ENCODE measurements around the gene GSTT2. TPM values are rescaled to one million over a fixed set of nuclear protein-coding genes. Genes with fewer than 3 reads are reported as not detected.

GSTT2 gene
- total RNA-seq, 1 donor from 2014 or later, result not detected

DNA sequence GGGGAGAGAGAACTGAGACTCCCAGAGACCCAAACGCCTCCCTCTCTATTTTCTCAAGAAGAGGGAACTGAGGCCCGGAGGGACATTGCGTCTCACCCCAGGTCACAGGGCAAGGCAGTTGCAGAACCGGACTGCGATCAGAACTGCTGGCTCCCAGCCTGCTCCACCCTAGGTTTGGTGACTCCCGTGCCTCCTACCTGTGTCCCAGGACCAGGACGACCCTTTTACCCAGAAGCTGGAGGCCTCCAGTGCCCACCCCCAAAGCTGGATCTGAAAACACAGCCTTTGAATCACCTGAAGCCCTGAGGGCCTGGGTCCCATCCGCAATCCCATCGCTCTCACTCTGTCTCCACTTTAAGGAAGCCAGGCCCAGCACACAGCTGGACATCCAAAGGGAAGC lies 24.0 kb downstream of the GSTT2 start:
- Histone ChIP-seq H3K27ac (ENCODE audit: low read depth, low read length) (no peak overlapping the region), H3K4me3 (ENCODE audit: insufficient read depth, low read depth, low read length) (no peak overlapping the region), H3K36me3 (ENCODE audit: insufficient read depth, low read length) (no peaks in the 10 kb centered on the region), H2AFZ (ENCODE audit: low read depth, low read length) (no peak overlapping the region), H3K27me3 (ENCODE audit: insufficient read depth, low read length) (no peaks in the 10 kb centered on the region), H3K4me1 (ENCODE audit: insufficient read depth, low read length) (no peaks in the 10 kb centered on the region), H3K9ac (ENCODE audit: low read length) (no peak overlapping the region), H3K4me2 (ENCODE audit: low read length) (no peak overlapping the region), H3K79me2 (ENCODE audit: insufficient read depth, low read length) (no peaks in the 10 kb centered on the region), H4K20me1 (ENCODE audit: insufficient read depth, low read length) (no peaks in the 10 kb centered on the region), H3K9me3 (ENCODE audit: insufficient read depth, low read depth, low read length) (no peaks in the 10 kb centered on the region)
- FAIRE-seq (no peak), DNase-seq (ENCODE audit: low read depth) (no peak)
- Mint-ChIP-seq H3K9me3 (ENCODE audit: unreplicated experiment) (no peaks in the 10 kb centered on the region), H3K27me3 (ENCODE audit: low read depth, unreplicated experiment) (peaks cover 28% of the 10 kb centered on the region), H3K27ac (ENCODE audit: unreplicated experiment) (no peak overlapping the region), H3K36me3 (ENCODE audit: low read depth, unreplicated experiment) (no peaks in the 10 kb centered on the region), H3K4me3 (ENCODE audit: unreplicated experiment) (no peak overlapping the region), H3K4me1 (ENCODE audit: low read depth, unreplicated experiment) (no peaks in the 10 kb centered on the region)
- no peak for TF ChIP-seq EZH2 (IDR thresholded peaks at IDR 0.05; ENCODE audit: insufficient read depth, low read length)
- TF ChIP-seq, protein P1, sequence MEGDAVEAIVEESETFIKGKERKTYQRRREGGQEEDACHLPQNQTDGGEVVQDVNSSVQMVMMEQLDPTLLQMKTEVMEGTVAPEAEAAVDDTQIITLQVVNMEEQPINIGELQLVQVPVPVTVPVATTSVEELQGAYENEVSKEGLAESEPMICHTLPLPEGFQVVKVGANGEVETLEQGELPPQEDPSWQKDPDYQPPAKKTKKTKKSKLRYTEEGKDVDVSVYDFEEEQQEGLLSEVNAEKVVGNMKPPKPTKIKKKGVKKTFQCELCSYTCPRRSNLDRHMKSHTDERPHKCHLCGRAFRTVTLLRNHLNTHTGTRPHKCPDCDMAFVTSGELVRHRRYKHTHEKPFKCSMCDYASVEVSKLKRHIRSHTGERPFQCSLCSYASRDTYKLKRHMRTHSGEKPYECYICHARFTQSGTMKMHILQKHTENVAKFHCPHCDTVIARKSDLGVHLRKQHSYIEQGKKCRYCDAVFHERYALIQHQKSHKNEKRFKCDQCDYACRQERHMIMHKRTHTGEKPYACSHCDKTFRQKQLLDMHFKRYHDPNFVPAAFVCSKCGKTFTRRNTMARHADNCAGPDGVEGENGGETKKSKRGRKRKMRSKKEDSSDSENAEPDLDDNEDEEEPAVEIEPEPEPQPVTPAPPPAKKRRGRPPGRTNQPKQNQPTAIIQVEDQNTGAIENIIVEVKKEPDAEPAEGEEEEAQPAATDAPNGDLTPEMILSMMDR (IDR thresholded peaks at IDR 0.05; ENCODE audit: insufficient read depth, low read depth, low read length), result no peak

DNA sequence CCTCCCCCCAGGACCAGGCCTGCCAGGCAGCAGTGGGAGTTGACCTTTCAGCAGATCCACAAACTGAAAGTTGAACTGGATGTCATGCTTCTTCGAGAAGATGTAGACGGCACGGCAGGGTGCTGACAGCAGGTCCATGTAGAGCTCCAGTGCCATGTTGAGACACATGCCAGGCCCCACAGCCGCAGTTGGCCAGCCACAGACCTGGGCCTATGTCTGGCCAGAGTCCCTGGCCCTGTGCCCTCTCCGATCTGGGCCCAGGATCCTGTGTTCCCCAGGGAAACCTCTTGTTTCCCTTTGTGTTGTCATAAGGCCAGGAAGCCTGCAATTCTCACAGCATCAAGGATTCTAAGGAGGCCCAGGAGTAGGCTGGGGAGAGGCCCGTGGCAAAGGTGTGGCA lies 25.3 kb downstream of the GSTT2 start, which contains the start of gene GSTT4:
TSS of gene GSTT4 (minus strand) at position 253 of the 400 bp plus-strand sequence. CDS start at position 156, 97 bp downstream.
- DNase-seq (ENCODE audit: low read depth), result no peak
- H3K27me3 Mint-ChIP-seq (ENCODE audit: low read depth, unreplicated experiment), result peaks cover 28% of the 10 kb centered on the region
- H3K9me3 Mint-ChIP-seq (ENCODE audit: unreplicated experiment), result no peaks in the 10 kb centered on the region
- TF ChIP-seq, protein P1 (IDR thresholded peaks at IDR 0.05; ENCODE audit: insufficient read depth, low read depth, low read length), result no peak
- TF ChIP-seq EZH2 (IDR thresholded peaks at IDR 0.05; ENCODE audit: insufficient read depth, low read length), result no peak
- no peaks in the 10 kb centered on the region for H3K27me3 ChIP-seq (ENCODE audit: insufficient read depth, low read length)
- no peaks in the 10 kb centered on the region for H3K36me3 Mint-ChIP-seq (ENCODE audit: low read depth, unreplicated experiment)
- no peaks in the 10 kb centered on the region for H4K20me1 ChIP-seq (ENCODE audit: insufficient read depth, low read length)
- H3K27ac ChIP-seq (ENCODE audit: low read depth, low read length), result no peak within 1 kb of the TSS
- no peak within 1 kb of the TSS for H3K4me3 Mint-ChIP-seq (ENCODE audit: unreplicated experiment)
- no peak for FAIRE-seq
- H3K79me2 ChIP-seq (ENCODE audit: insufficient read depth, low read length), result no peaks in the 10 kb centered on the region
- no peaks in the 10 kb centered on the region for H3K4me1 ChIP-seq (ENCODE audit: insufficient read depth, low read length)
- no peak within 1 kb of the TSS for H3K9ac ChIP-seq (ENCODE audit: low read length)
- no peak within 1 kb of the TSS for H2AFZ ChIP-seq (ENCODE audit: low read depth, low read length)
- H3K36me3 ChIP-seq (ENCODE audit: insufficient read depth, low read length), result no peaks in the 10 kb centered on the region
- H3K27ac Mint-ChIP-seq (ENCODE audit: unreplicated experiment), result peak within 1 kb of the TSS; percentile 34
- no peaks in the 10 kb centered on the region for H3K4me1 Mint-ChIP-seq (ENCODE audit: low read depth, unreplicated experiment)
- H3K4me2 ChIP-seq (ENCODE audit: low read length), result no peak within 1 kb of the TSS
- H3K9me3 ChIP-seq (ENCODE audit: insufficient read depth, low read depth, low read length), result no peaks in the 10 kb centered on the region
- H3K4me3 ChIP-seq (ENCODE audit: insufficient read depth, low read depth, low read length), result no peak within 1 kb of the TSS

DNA sequence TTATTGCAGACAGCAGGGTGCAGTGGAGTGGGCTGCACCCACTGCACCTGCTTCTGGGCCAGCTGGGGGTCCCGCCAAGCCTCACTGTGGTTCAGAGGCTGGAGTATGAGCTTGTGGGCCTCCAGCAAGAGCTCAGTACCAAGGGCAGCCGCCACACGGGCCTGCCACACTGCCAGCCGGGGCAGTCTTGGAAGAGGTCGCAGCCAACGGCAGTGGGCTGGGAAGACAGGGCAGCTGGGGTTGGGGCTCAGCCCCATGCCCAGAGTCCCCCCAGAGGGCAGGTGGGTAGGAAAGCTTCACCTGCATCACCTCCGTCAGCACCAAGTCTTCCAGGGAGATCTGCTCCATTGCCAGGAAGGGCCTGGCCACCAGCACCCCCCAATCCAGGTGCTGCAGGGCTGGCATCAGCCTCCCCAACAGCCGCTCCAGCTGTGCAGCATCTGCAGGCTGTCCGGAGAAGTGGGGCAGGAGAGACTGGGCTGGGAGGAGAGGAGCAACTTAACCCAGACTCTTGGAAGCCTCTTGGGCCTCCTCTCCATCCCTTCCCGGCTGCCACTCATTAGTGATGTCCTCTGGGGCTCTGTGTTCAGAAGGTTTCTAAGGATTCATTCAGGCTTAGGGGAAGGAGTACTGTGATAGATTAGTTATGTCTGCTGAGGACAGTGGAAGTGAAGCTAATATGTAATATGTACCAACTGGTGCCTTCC lies 26.4 kb downstream of the GSTT2 start:
- no peak overlapping the region for H3K4me2 ChIP-seq (ENCODE audit: low read length)
- H3K9me3 Mint-ChIP-seq (ENCODE audit: unreplicated experiment), result no peaks in the 10 kb centered on the region
- H2AFZ ChIP-seq (ENCODE audit: low read depth, low read length), result no peak overlapping the region
- H3K36me3 Mint-ChIP-seq (ENCODE audit: low read depth, unreplicated experiment), result no peaks in the 10 kb centered on the region
- H3K27ac Mint-ChIP-seq (ENCODE audit: unreplicated experiment), result no peak overlapping the region
- no peaks in the 10 kb centered on the region for H3K27me3 ChIP-seq (ENCODE audit: insufficient read depth, low read length)
- no peak overlapping the region for H3K4me3 ChIP-seq (ENCODE audit: insufficient read depth, low read depth, low read length)
- DNase-seq (ENCODE audit: low read depth), result no peak
- H3K4me3 Mint-ChIP-seq (ENCODE audit: unreplicated experiment), result no peak overlapping the region
- H3K4me1 Mint-ChIP-seq (ENCODE audit: low read depth, unreplicated experiment), result no peaks in the 10 kb centered on the region
- peaks cover 1% of the 10 kb centered on the region for H3K79me2 ChIP-seq (ENCODE audit: insufficient read depth, low read length)
- no peak overlapping the region for H3K27ac ChIP-seq (ENCODE audit: low read depth, low read length)
- H3K36me3 ChIP-seq (ENCODE audit: insufficient read depth, low read length), result no peaks in the 10 kb centered on the region
- no peaks in the 10 kb centered on the region for H4K20me1 ChIP-seq (ENCODE audit: insufficient read depth, low read length)
- no peaks in the 10 kb centered on the region for H3K4me1 ChIP-seq (ENCODE audit: insufficient read depth, low read length)
- no peak overlapping the region for H3K9ac ChIP-seq (ENCODE audit: low read length)
- no peaks in the 10 kb centered on the region for H3K9me3 ChIP-seq (ENCODE audit: insufficient read depth, low read depth, low read length)
- peaks cover 28% of the 10 kb centered on the region for H3K27me3 Mint-ChIP-seq (ENCODE audit: low read depth, unreplicated experiment)
- TF ChIP-seq, protein P1 (IDR thresholded peaks at IDR 0.05; ENCODE audit: insufficient read depth, low read depth, low read length), result no peak
- no peak for TF ChIP-seq EZH2 (IDR thresholded peaks at IDR 0.05; ENCODE audit: insufficient read depth, low read length)
- no peak for FAIRE-seq

Measured in astrocyte (in vitro differentiated cells and primary cell).